Measurements from ENCODE around the gene PRDM11.
A peak's percentile ranks its signal among the peaks of the same experiment; 100 is the strongest.

The PRDM11 gene

GRCh38 chr11:45146072-45147016 is at the start of gene PRDM11:
Gene PRDM11 (plus strand): TSS chr11:45146639. CDS start chr11:45181767, 35,128 bp downstream.
- DNase-seq (ENCODE audit: low read depth) = peak; percentile 65
- TF ChIP-seq POLR2A (IDR thresholded peaks at IDR 0.05; ENCODE audit: extremely low read depth, insufficient read length) (no peak), MYC (IDR thresholded peaks at IDR 0.05; ENCODE audit: low read depth, low read length) (no peak), MAX (IDR thresholded peaks at IDR 0.05; ENCODE audit: low read depth, low read length) (no peak)
- TF ChIP-seq, protein P1, sequence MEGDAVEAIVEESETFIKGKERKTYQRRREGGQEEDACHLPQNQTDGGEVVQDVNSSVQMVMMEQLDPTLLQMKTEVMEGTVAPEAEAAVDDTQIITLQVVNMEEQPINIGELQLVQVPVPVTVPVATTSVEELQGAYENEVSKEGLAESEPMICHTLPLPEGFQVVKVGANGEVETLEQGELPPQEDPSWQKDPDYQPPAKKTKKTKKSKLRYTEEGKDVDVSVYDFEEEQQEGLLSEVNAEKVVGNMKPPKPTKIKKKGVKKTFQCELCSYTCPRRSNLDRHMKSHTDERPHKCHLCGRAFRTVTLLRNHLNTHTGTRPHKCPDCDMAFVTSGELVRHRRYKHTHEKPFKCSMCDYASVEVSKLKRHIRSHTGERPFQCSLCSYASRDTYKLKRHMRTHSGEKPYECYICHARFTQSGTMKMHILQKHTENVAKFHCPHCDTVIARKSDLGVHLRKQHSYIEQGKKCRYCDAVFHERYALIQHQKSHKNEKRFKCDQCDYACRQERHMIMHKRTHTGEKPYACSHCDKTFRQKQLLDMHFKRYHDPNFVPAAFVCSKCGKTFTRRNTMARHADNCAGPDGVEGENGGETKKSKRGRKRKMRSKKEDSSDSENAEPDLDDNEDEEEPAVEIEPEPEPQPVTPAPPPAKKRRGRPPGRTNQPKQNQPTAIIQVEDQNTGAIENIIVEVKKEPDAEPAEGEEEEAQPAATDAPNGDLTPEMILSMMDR (IDR thresholded peaks at IDR 0.05; ENCODE audit: low read depth, low read length) = no peak
- peak within 1 kb of the TSS; percentile 71 for H3K4me3 ChIP-seq (ENCODE audit: low read depth, low read length)

GRCh38 chr11:45097721-45098493 is 48.5 kb upstream of the PRDM11 start:
- peak; percentile 80 for DNase-seq (ENCODE audit: low read depth)
- no peak overlapping the region for H3K4me3 ChIP-seq (ENCODE audit: low read depth, low read length)
- TF ChIP-seq POLR2A (IDR thresholded peaks at IDR 0.05; ENCODE audit: extremely low read depth, insufficient read length) (no peak), MAX (IDR thresholded peaks at IDR 0.05; ENCODE audit: low read depth, low read length) (peak; percentile 89), MYC (IDR thresholded peaks at IDR 0.05; ENCODE audit: low read depth, low read length) (no peak)
- TF ChIP-seq, protein P1 (IDR thresholded peaks at IDR 0.05; ENCODE audit: low read depth, low read length) = no peak

DNA sequence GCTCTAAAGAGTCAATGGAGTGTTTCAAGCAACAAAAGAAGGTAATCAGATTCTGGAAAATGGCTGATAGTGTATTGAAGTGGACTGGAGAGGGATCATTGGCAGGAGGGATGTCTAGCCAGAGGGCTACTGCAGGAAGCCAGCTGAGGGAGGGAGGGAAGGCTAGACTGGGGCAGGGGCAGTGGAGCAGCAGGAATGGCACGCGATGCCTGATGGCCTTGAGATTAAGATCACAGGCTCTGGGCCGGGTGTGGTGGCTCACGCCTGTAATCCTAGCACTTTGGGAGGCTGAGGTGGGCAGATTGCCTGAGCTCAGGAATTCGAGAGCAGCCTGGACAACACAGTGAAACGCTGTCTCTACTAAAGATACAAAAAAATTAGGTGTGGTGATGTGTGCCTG is 47.5 kb upstream of the PRDM11 start:
- H3K4me3 ChIP-seq (ENCODE audit: low read depth, low read length) = no peak overlapping the region
- TF ChIP-seq, protein P1 (IDR thresholded peaks at IDR 0.05; ENCODE audit: low read depth, low read length) = no peak
- no peak for TF ChIP-seq POLR2A (IDR thresholded peaks at IDR 0.05; ENCODE audit: extremely low read depth, insufficient read length)
- no peak for DNase-seq (ENCODE audit: low read depth)

- H3K4me3 ChIP-seq (ENCODE audit: low read depth, low read length) = peak overlapping the region; percentile 41
- peak; percentile 96 for DNase-seq (ENCODE audit: low read depth)
- TF ChIP-seq POLR2A (IDR thresholded peaks at IDR 0.05; ENCODE audit: extremely low read depth, insufficient read length) (no peak), MYC (IDR thresholded peaks at IDR 0.05; ENCODE audit: low read depth, low read length) (0 out of 2 replicates have a peak, but pooled peaks have one; percentile 12), MAX (IDR thresholded peaks at IDR 0.05; ENCODE audit: low read depth, low read length) (0 out of 2 replicates have a peak, but pooled peaks have one; percentile 20)
- TF ChIP-seq, protein P1 (IDR thresholded peaks at IDR 0.05; ENCODE audit: low read depth, low read length) = no peak
Measured at GRCh38 chr11:45100339-45100738, 46.1 kb upstream of the PRDM11 start.

GRCh38 chr11:45102361-45102809 is 44.1 kb upstream of the PRDM11 start:
- DNase-seq (ENCODE audit: low read depth) = peak; percentile 91
- H3K4me3 ChIP-seq (ENCODE audit: low read depth, low read length) = peak overlapping the region; percentile 68
- TF ChIP-seq MAX (IDR thresholded peaks at IDR 0.05; ENCODE audit: low read depth, low read length) (peak; percentile 58), MYC (IDR thresholded peaks at IDR 0.05; ENCODE audit: low read depth, low read length) (peak; percentile 58), POLR2A (IDR thresholded peaks at IDR 0.05; ENCODE audit: extremely low read depth, insufficient read length) (peak; percentile 45)
- TF ChIP-seq, protein P1 (IDR thresholded peaks at IDR 0.05; ENCODE audit: low read depth, low read length) = peak; percentile 12
